ENCODE data around the gene CCDC71.

- no peak for TF ChIP-seq CTCF (IDR thresholded peaks at IDR 0.05)
- TF ChIP-seq POLR2A (IDR thresholded peaks at IDR 0.05), result no peak
Observed at GRCh38 chr3:49162751-49163419, 3.2 kb downstream of the CCDC71 start.

Data from uterus (tissue), 2 donors.